Right renal pelvis (tissue), 4 donors: Measurements from ENCODE around the gene ECHS1. TPM values are rescaled to one million over a fixed set of nuclear protein-coding genes. Genes with fewer than 3 reads are reported as not detected.

ENCODE experiments used
- DNase-seq, 4 donors: peaks; one replicate each; pipeline ENCODE4 v3.0.0-alpha.2; 2013; ENCODE audit warnings: low read depth in 4 of 4, low spot score in 3 of 4, missing footprints in 1 of 4
- polyA plus RNA-seq, 4 donors: library from polyadenylated mRNA; unstranded; fragments of 120-200 nt; gene quantifications; one replicate each; pipeline ENCODE4 v1.2.1, GENCODE V29; 2013; ENCODE audit not compliant: insufficient read length in 4 of 4

The ECHS1 gene
- polyA plus RNA-seq, 4 donors = 140 to 163 (median 150) TPM

- no peak for DNase-seq
Observed at GRCh38 chr10:133361227-133361626, 11.9 kb downstream of the ECHS1 start.

- DNase-seq = no peak
Observed at GRCh38 chr10:133359972-133360610, 13.1 kb downstream of the ECHS1 start.

GRCh38 chr10:133359554-133359971, 13.6 kb downstream of the ECHS1 start:
- no peak for DNase-seq

GRCh38 chr10:133358925-133359310, 14.2 kb downstream of the ECHS1 start:
- DNase-seq = no peak

DNA sequence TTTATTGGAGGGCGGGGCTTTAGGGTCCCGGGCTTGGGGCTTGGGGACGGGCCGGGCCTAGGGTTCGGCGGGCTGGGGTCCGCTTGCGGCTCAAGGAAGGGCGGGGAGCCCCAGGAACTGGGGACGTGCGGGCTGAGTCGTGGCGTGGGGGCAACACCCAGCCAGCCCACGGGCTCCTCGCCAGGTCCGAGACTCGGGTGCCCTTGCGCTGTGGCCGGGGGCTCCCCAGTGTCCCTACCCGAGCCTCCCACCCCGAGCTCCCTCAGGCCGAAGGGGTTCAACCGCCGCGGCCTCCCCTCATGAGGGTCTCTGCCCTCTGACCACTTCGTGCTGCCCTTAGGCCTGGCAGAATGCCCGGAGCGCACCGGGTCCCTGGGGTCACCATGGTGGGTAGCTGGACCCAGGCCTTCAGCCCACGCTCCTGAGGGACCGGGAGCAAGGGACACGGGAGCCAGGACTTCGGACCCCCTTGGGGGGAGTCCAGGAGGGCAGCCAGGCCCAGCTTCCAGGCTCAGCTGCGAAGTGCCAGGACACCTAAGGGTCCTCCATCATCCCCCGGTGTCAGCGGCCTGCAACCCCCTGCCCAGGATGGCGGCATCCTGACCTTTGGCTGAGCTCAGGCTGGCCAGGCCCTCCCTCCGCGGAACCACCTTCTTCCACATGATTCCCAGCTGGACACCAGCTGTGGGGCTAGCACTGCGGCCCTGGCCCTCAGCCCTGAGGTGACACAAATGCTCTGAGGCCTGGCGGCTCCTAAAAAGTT, 14.8 kb downstream of the ECHS1 start:
- DNase-seq = no peak

GRCh38 chr10:133357285-133358161, 15.6 kb downstream of the ECHS1 start, which contains the start of gene FUOM:
Gene FUOM (minus strand): TSS chr10:133358019. CDS start chr10:133358007, 12 bp downstream.
- no peak for DNase-seq

DNA sequence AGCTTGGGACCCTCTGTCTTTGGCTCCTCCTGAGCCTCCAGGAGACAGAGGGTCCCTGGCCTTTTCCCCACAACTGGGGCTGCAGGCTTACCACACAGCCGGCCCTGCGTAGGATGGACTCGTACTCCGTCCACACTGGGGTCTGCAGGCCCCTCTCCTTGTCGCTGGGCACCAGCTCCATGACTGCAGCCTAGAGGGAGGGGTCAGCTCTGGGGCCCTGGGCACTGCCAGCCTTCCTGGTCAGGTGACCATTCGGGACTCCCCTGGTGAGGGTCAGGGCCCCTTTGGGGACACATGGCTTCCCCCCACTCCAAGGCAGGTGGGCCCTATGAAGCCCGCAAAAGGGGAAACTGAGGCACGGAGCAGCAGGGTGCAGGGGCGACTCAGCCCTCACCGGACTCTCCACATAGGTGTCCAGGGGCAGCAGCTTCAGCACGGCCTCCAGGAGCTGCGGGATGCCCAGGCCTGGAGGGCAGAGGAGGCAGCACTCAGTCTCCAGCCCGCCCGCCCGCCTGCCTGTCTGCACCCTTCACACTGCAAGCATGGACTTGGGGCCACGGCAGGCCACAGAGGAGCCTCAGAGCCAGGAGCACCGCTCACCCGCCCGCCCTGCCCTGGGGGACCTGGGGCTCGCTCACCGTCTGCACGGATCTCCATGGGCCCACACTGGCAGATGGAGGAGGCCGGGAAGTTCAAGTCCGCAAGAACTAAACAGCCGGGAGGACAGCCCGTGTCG, 16.4 kb downstream of the ECHS1 start:
- no peak for DNase-seq

GRCh38 chr10:133355991-133356390, 17.2 kb downstream of the ECHS1 start:
- DNase-seq = no peak

DNA sequence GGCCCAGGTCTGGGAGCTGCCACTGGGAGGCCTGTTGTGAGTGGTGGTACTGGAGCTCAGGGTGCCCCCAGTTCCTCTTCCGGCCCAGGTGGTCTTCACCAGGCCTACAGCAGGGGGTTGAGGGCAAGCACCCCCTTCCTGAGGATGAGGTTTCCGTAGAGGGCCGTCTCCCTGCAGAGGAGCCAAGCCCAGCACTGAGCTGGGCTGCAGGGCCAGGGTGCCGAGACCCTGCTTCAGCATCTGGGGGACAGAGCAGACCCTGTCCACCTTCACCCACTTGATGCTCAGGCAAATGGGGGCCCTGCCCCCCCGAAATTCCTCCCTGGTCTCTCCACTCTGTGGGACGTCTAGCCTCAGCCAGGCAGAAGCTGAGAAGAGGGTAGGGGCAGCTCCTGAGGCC, 17.9 kb downstream of the ECHS1 start:
- no peak for DNase-seq

DNA sequence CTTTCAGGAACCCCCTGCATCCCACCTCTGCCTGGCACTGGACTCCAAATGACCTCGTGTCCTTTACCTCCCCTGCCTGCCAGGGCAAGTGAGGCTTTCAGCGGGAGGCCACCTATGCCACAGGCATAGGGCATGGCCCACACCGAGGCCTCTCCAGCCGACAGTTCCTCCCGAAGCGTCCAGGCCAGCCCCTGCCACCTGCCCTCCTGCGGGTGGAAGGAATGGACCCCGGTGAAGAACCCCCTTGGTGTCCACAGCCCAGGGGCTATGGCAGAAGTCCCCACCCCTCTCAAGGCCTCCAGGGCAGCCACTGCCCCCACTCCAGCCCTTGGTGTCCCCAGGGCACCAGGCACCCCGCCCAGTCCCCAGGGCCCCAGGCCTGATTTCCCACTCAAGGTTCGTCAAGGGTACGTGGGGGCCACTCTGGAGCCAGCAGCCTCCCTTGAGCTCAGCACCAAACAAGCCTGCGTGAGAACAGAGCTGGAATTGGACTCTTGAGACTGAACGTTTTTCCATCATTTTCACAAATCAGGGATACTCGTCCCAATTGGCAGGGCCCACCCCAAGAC, 18.4 kb downstream of the ECHS1 start:
- no peak for DNase-seq

DNA sequence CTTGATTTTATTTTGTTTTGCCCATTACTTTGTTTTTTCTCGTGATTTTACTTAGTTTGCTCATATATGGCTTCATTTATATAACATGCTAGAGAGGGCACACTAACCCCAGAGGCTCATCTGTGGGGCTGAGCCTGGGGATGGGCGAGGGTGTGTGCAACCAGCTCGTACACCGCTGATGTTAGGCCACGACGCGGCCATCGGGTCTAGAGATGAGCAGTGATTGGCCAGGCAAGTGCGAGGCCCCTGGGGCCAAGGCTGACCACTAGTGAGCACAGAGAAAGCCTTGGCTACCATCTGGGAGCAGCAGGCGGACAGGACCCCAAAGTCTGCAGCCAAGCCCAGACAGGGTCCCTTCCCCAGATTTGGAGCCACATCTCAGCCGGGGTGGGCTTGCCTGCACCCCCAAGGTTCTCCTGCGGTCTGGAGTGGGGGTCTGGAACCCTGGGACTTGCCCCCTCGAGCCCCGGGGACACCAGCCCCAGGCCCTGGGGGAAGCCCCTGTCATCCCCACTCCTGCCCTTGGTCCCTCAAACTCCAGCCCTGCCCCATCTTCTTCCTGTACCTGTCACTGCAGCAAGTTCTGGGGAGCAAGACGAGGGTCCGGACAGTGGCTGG, 19.1 kb downstream of the ECHS1 start:
- DNase-seq = no peak

DNA sequence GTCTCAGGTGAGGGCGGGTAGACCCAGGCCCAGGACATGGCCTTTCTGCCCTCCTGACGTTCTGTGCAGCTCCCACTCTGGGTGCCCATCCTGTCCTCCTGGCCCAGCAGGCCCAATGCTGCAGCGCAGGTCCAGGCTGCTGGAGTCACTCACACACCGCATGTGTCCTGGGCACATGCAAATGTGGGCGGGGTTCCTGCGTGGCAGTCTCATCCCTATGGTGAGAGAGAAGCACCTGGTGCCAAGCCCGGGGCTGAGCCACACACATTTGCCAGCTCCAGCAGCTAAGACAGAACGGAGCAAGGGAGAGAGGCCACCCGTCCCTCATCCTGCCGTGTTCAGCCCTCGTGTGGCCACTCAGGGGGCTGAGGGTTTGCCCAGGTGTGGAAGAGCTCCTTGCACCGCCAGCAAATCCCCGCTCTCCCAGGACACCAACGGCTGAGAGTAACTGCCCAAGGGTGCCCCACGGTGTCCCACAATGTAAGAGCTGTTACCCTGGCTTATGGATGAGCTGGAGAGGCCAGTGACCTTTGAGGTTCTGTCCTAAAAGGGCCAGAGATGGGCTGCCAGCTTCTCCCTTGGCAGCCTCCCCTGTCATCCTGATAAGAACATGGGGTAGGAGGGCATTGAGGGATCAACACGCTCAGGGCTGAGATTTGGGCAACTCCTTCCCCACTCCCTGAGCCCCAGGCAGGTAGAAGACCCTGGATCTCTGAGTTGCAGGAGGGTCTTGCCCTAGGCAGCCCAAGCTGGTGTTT, 19.8 kb downstream of the ECHS1 start:
- no peak for DNase-seq

DNA sequence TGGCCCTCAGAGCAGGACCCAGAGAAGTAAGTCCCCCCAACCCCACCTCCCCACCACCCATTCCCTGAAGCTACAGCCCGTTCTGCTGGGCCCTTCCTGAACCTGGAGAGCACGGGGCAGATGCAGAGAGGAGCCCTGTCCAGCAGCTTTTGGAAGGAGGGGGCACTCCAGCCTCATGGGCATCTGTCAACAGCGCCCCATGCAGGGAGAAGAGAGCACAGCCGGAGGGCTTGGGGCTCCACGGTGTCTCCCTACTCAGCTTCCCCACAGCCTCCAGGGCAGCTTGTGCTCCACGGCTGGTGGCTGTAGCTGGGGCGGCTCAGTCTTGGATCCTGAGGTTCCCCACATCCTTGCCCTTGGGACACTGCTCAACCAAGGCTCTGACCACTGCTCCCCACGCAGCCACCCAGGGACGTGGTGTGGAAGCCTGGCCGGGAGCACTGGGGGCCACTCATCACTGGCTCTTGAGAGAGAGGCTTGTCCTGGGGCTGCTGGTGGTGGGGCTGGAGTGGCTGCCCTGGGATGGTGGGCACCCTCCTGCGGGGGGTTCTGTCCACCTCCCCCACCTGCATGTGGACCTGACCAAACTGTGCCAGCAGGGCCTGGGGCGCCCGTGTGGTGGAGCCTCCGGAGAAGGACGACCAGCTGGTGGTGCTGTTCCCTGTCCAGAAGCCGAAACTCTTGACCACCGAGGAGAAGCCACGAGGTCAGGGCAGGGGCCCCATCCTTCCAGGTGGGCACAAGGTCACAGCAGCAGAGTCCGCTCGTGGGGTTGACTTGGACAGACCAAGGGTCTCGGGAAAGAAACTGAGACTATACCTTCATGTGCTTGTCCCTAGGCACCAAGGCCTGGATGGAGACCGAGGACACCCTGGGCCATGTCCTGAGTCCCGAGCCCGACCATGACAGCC, 21.5 kb downstream of the ECHS1 start:
- DNase-seq = no peak

DNA sequence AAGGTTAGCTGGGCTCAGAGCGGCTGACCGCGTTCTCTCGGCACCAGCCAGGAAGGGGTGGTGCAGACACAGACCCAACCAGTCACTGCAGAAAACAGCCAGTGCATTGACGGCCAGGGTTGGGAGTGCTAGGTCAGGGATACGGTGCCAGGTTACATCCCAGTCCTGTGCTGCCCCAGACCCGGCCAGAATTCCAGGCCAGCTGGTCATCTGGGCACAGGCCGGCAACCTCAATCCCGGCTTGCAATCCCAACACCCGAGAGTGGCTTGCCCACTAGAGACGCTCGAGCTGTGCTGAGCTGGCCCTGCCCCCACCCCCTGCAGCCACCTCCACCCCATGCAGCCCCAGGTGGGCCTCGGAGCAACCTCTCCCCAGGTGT, 22.2 kb downstream of the ECHS1 start:
- no peak for DNase-seq

GRCh38 chr10:133350283-133350949, 22.7 kb downstream of the ECHS1 start:
- no peak for DNase-seq

GRCh38 chr10:133349577-133350011, 23.6 kb downstream of the ECHS1 start:
- DNase-seq = no peak

- DNase-seq = no peak
Observed at GRCh38 chr10:133349160-133349568, 24.0 kb downstream of the ECHS1 start.
